PC-3 (cell line): ENCODE results near the gene DISC1. TPM values are rescaled to one million over a fixed set of nuclear protein-coding genes. Genes with fewer than 3 reads are reported as not detected.
"Not testable (repeated sequence)": the region's sequence is repeated elsewhere in the genome, so short reads cannot be mapped to it uniquely, and the experiment has no call there.

Experiments used
- ATAC-seq: fragments of 200-7000 bp; cut with Tn5 transposase; 2 replicates; pipeline ENCODE4 v1.9.1; 2020; ENCODE audit warnings: mild to moderate bottlenecking, moderate library complexity
- BruUV-seq: library from RNA; stranded (reverse); fragments of 400-500 nt; replicated peaks from 2 replicates; lab custom pipeline; 2021; lab: Mats Ljungman, UMichigan
- CTCF ChIA-PET: fragments of 300-600 bp; sonication (Branson Sonifier 250); formaldehyde crosslinking; loops from one replicate; lab custom pipeline; 2022; ENCODE audit warnings: antibody characterized with exemption; lab: Charles Lee
- POLR2A ChIA-PET: fragments of 300-600 bp; sonication (Branson Sonifier 250); formaldehyde crosslinking; loops from one replicate; lab custom pipeline; 2022; ENCODE audit warnings: antibody characterized with exemption; ENCODE audit not compliant: unreplicated experiment; lab: Charles Lee
- DNase-seq: peaks from one replicate; pipeline ENCODE4 v3.0.0-alpha.2; 2015
- H2AFZ ChIP-seq: fragments of 300-600 bp; sonication (generic); 2 replicates; pipeline ENCODE4 v1.6.0; 2016; ENCODE audit warnings: antibody characterized with exemption, low read length
- H3F3A ChIP-seq: fragments of 300-600 bp; sonication (generic); one replicate; pipeline ENCODE4 v1.6.0; 2017; ENCODE audit warnings: antibody characterized with exemption, low read length, control low read depth, mild to moderate bottlenecking; ENCODE audit not compliant: unreplicated experiment
- H3K27ac ChIP-seq: fragments of 300-600 bp; sonication (generic); 2 replicates; pipeline ENCODE4 v1.5.1; 2016; ENCODE audit warnings: mild to moderate bottlenecking, low read length
- H3K27me3 ChIP-seq: fragments of 300-600 bp; sonication (generic); 2 replicates; pipeline ENCODE4 v1.6.1; 2016; ENCODE audit warnings: low read length, mixed read lengths
- H3K36me3 ChIP-seq: fragments of 300-600 bp; sonication (generic); 2 replicates; pipeline ENCODE4 v1.6.1; 2016; ENCODE audit warnings: low read depth, mixed run types, low read length, mixed read lengths
- H3K4me1 ChIP-seq: fragments of 300-600 bp; sonication (generic); 2 replicates; pipeline ENCODE4 v1.5.1; 2016; ENCODE audit warnings: low read length; ENCODE audit not compliant: insufficient read depth
- H3K4me2 ChIP-seq: fragments of 300-600 bp; sonication (generic); 2 replicates; pipeline ENCODE4 v1.6.0; 2016; ENCODE audit warnings: low read length
- H3K4me3 ChIP-seq: fragments of 300-600 bp; sonication (generic); 2 replicates; pipeline ENCODE4 v1.5.1; 2016; ENCODE audit warnings: mild to moderate bottlenecking, low read length, mixed read lengths
- H3K79me2 ChIP-seq: fragments of 300-600 bp; sonication (generic); 2 replicates; pipeline ENCODE4 v1.6.1; 2017; ENCODE audit warnings: low read length, mixed read lengths
- H3K9ac ChIP-seq: fragments of 300-600 bp; sonication (generic); 2 replicates; pipeline ENCODE4 v1.6.0; 2016; ENCODE audit warnings: mild to moderate bottlenecking, low read length
- H3K9me2 ChIP-seq: fragments of 300-600 bp; sonication (generic); replicated peaks from 2 replicates; pipeline ENCODE4 v1.6.1; 2016; ENCODE audit warnings: mixed run types, low read length, mixed read lengths
- H3K9me3 ChIP-seq: fragments of 300-600 bp; sonication (generic); 2 replicates; pipeline ENCODE4 v1.6.1; 2016; ENCODE audit warnings: low read length, mixed read lengths
- H4K20me1 ChIP-seq: fragments of 300-600 bp; sonication (generic); 2 replicates; pipeline ENCODE4 v1.6.1; 2016; ENCODE audit warnings: low read length, mixed read lengths
- CTCF ChIP-seq: fragments of 300-600 bp; sonication (generic); conservative IDR thresholded peaks from 2 replicates; pipeline ENCODE4 v1.5.1; 2017; ENCODE audit warnings: antibody characterized with exemption, low read depth, mild to moderate bottlenecking, low read length
- EZH2 ChIP-seq: fragments of 300-600 bp; sonication (generic); IDR thresholded peaks from one replicate; pipeline ENCODE4 v1.6.1; 2017; ENCODE audit warnings: antibody characterized with exemption, mild to moderate bottlenecking, low read length; ENCODE audit not compliant: unreplicated experiment
- EZH2phosphoT487 ChIP-seq: fragments of 300-600 bp; sonication (generic); IDR thresholded peaks from 2 replicates; pipeline ENCODE4 v1.6.1; 2018; ENCODE audit warnings: mild to moderate bottlenecking, antibody characterized with exemption, low read length, borderline replicate concordance
- intact Hi-C: fragments of 100-400 bp; cut with micrococcal nuclease; formaldehyde crosslinking; loops from 2 replicates; pipeline ENCODE4 v1.9.0; 2023
- total RNA-seq: library from RNA; depleted of rRNA; stranded (reverse); fragments of >200 nt; gene quantifications from 2 replicates; pipeline ENCODE4 v1.2.3, GENCODE V29; 2014

DISC1 gene
- total RNA-seq, 1 experiment from 2014 or later, result 3.4 TPM

DNA sequence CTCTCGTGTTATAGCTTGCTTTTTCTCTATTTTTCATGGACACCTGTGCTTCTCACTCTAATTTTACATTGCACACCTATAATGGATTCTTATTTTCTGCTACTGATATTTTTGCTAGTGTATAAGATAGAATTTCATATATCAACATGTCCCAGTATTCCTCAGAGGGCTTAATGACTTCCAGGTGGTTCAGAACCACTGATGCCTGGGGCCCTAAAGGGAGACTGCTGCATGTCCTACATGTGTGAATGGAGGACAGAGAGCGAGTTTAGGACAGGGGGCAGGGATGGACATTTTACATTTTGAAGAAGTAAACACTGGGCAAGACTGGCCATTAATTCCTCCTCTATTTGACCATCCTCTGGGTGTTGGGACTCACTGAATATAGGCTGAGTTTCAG, 100.6 kb downstream of the DISC1 start:
- Histone ChIP-seq H3K27ac (no peak overlapping the region), H3K27me3 (no peaks in the 10 kb centered on the region), H3K79me2 (no peaks in the 10 kb centered on the region), H3K4me2 (no peak overlapping the region), H3K4me3 (no peak overlapping the region), H2AFZ (no peak overlapping the region), H3F3A (no peaks in the 10 kb centered on the region), H3K4me1 (no peaks in the 10 kb centered on the region), H4K20me1 (no peaks in the 10 kb centered on the region), H3K9me3 (no peaks in the 10 kb centered on the region), H3K9me2 (no peaks in the 10 kb centered on the region), H3K36me3 (no peaks in the 10 kb centered on the region), H3K9ac (no peak overlapping the region)
- TF ChIP-seq EZH2, result no peak
- no peak for TF ChIP-seq CTCF
- no peak for TF ChIP-seq EZH2phosphoT487
- intact Hi-C loops, result no loop called here
- ATAC-seq, result no peak
- POLR2A ChIA-PET, result no interaction called here
- CTCF ChIA-PET, result no interaction called here
- BruUV-seq, result no TSS peak
- DNase-seq, result no peak

- H3K4me2 ChIP-seq, H3K27me3 ChIP-seq, H3K27ac ChIP-seq, H4K20me1 ChIP-seq, intact Hi-C loops, H3K9ac ChIP-seq, H3K4me3 ChIP-seq, H3K4me1 ChIP-seq, H3K79me2 ChIP-seq, ATAC-seq, POLR2A ChIA-PET, H2AFZ ChIP-seq, H3K36me3 ChIP-seq, H3K9me3 ChIP-seq, H3F3A ChIP-seq, H3K9me2 ChIP-seq, DNase-seq, BruUV-seq: not testable (repeated sequence)
- CTCF ChIA-PET, result interaction anchor here (0.7 kb wide), 1 partner anchor 28 kb away, joined by 3 read pairs; no protein-coding TSS in a partner anchor
Observed at GRCh38 chr1:231728987-231729386, 102.4 kb downstream of the DISC1 start.

GRCh38 chr1:231729544-231729943, 103.0 kb downstream of the DISC1 start:
- Histone ChIP-seq H3K27ac (no peak overlapping the region), H3K9me2 (peaks cover 4% of the 10 kb centered on the region; the same call in 1 of the 2 replicates), H3K36me3 (no peaks in the 10 kb centered on the region), H3K9me3 (no peaks in the 10 kb centered on the region), H4K20me1 (no peaks in the 10 kb centered on the region), H3K4me2 (no peak overlapping the region), H3F3A (no peaks in the 10 kb centered on the region), H3K9ac (no peak overlapping the region), H2AFZ (no peak overlapping the region), H3K79me2 (no peaks in the 10 kb centered on the region), H3K4me3 (no peak overlapping the region), H3K4me1 (no peaks in the 10 kb centered on the region), H3K27me3 (no peaks in the 10 kb centered on the region)
- ChIA-PET CTCF (interaction anchor here (0.7 kb wide), 1 partner anchor 27 kb away, joined by 3 read pairs; no protein-coding TSS in a partner anchor), POLR2A (no interaction called here)
- intact Hi-C loops, result no loop called here
- ATAC-seq, result no peak
- no TSS peak for BruUV-seq
- TF ChIP-seq EZH2phosphoT487 (no peak), EZH2 (no peak), CTCF (no peak)
- DNase-seq, result no peak
